Body of pancreas (tissue), 4 donors: ENCODE measurements around the gene OR4A15.

Source experiments
- POLR2A ChIP-seq, 3 donors: fragments of 450-650 bp; IDR thresholded peaks; one replicate each; pipeline ENCODE4 v1.6.1; 2016; ENCODE audit warnings: antibody characterized with exemption in 3 of 3, mild to moderate bottlenecking in 2 of 3
- TF ChIP-seq, protein P1 (sequence below), 7 experiments: fragments of 450-650 bp in 4 of 7; fragments of 200-600 bp in 3 of 7; sonication (generic) in 3 of 7; IDR thresholded peaks; one replicate each; pipeline ENCODE4 v1.5.1; 2016 to 2019; ENCODE audit warnings: antibody characterized with exemption in 7 of 7

DNA sequence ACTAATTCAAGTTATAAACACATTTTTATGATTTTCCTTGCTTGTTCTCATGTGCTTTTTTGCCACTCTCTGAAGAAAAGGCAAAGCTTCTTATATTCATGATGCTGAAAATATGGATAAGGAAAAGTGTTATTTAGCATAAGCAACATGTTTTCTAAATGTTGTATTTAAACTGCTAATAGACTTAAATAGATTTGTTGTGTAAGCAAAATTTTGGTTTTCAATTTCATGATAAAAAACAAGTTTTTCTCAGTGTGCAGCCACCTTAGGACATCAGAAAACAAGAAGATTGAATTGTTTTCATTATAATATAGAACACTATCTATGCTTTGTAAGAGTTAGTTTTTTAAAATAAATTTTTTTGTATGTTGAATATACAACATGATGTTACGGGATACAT, 22.5 kb upstream of the OR4A15 start:
- no peak for TF ChIP-seq POLR2A (IDR thresholded peaks at IDR 0.05)
- TF ChIP-seq, protein P1, sequence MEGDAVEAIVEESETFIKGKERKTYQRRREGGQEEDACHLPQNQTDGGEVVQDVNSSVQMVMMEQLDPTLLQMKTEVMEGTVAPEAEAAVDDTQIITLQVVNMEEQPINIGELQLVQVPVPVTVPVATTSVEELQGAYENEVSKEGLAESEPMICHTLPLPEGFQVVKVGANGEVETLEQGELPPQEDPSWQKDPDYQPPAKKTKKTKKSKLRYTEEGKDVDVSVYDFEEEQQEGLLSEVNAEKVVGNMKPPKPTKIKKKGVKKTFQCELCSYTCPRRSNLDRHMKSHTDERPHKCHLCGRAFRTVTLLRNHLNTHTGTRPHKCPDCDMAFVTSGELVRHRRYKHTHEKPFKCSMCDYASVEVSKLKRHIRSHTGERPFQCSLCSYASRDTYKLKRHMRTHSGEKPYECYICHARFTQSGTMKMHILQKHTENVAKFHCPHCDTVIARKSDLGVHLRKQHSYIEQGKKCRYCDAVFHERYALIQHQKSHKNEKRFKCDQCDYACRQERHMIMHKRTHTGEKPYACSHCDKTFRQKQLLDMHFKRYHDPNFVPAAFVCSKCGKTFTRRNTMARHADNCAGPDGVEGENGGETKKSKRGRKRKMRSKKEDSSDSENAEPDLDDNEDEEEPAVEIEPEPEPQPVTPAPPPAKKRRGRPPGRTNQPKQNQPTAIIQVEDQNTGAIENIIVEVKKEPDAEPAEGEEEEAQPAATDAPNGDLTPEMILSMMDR (IDR thresholded peaks at IDR 0.05): no peak
